Measurements from ENCODE around the gene TUBB4B. TPM values are rescaled to one million over a fixed set of nuclear protein-coding genes. Genes with fewer than 3 reads are reported as not detected.

Gene TUBB4B
- total RNA-seq, 1 donor from 2014 or later, result 92.5 TPM

DNA sequence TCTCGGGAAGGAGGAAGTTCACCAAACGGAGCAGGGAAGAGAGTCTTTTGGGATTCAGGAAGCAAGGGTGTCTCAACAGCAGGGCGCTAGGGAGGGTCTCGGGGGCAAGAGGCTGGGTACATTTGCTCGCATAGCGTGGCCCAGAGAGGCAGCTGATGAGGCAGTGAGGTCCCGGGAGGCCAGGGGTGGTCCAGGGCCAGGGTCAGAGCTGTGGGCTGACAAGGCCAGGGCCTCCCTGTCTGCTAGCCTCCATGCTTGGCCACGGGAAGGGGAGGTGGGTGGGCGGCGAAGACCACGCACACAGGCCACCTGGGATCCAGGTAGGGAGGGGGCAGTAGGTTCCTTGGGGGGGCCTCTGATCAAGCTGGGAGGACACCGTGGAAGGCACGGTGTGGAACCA lies 29.6 kb upstream of the TUBB4B start:
- no peak for DNase-seq (ENCODE audit: low spot score in 2 of 2)
- no peak for FAIRE-seq

GRCh38 chr9:137212520-137212919 lies 28.6 kb upstream of the TUBB4B start:
- no peak for FAIRE-seq
- DNase-seq (ENCODE audit: low spot score in 2 of 2), result no peak

GRCh38 chr9:137213160-137214060 lies 27.7 kb upstream of the TUBB4B start:
- FAIRE-seq (no peak), DNase-seq (ENCODE audit: low spot score in 2 of 2) (no peak)

DNA sequence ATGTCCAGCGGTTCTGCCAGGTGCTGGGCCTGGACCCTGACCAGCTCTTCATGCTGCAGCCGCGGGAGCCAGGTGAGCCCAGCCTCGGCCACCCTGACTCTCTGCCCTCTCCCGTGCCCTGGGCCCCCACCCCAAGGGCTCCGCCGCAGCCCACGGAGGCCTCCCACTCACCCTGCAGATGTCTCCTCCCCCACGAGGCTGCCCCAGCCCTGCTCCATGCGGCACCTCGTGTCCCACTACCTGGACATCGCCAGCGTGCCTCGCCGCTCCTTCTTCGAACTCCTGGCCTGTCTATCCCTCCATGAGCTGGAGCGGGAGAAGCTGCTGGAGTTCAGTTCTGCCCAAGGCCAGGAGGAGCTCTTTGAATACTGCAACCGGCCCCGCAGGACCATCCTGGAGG lies 26.5 kb upstream of the TUBB4B start:
- FAIRE-seq (no peak), DNase-seq (ENCODE audit: low spot score in 2 of 2) (no peak)

GRCh38 chr9:137215196-137215986 lies 25.7 kb upstream of the TUBB4B start:
- FAIRE-seq (no peak), DNase-seq (ENCODE audit: low spot score in 2 of 2) (no peak)

- no peak for FAIRE-seq
- DNase-seq (ENCODE audit: low spot score in 2 of 2), result no peak
Measured at GRCh38 chr9:137216188-137216965, 24.7 kb upstream of the TUBB4B start.

DNA sequence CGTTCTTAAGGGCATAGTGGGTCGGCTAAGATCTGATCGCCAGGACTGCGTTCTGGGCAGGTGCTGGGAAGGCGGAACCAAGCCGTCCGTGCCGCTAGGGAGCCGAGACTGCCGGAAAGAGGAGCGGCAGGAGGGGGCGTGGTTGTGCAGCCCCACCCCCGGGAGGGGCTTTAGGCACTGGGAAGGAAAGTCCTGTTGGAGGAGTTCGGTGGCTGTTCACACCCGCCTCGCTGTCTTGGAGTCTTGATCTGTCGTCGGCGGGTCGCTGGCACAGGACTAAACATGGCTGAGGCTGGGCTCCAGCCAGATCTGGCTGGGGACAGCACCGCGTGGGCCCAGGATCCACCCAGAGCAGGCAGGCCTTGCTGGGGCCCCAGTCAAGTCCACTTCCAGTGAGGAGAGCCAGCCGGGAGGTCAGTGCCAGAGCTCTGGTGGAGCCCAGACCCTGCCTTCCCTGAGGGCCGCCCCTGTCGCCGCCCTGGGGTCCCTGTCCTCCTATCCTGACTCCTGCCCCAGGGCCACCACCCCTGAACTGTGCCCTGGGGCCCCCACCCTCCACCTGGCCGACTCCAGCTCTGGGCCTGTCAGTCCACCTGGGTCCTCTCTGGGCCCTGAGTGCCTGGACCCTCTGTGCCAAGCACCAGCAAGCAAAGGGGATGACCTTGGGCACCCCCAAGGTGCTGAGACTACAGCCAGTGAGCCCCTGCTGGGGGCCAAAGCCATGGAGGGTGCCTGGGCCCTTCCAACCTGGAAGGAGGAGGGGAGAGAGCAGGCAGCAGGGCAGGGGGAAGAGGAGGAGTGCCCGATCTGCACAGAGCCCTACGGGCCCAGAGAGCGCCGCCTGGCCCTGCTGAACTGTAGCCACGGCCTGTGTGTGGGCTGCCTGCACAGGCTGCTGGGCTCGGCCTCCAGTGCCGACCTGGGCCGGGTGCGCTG lies 23.5 kb upstream of the TUBB4B start:
- DNase-seq (ENCODE audit: low spot score in 2 of 2) (peak in 1 of 2 donors; percentile 69), FAIRE-seq (no peak)

DNA sequence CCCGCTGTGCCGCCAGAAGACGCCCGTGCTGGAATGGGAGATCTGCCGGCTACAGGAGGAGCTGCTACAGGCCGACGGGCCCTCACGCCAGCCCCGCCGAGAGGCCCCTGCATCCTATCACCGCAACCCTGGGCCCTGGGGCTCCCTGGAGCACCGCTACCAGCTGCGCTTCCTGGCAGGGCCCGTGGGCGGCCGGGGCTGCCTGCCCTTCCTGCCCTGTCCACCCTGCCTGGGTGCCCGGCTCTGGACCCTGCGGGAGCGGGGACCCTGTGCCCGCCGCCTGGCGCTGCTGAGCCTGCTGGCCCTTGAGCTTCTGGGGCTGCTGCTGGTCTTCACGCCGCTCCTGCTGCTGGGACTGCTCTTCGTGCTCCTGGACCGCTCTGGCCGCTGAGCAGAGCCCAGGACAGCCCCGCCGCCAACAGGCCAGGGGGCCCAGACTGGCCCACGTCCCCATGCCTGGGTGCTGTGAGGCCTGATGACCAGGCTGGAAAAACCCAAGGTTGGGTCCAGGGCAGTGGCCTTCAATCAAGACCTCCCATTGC lies 22.8 kb upstream of the TUBB4B start:
- FAIRE-seq (no peak), DNase-seq (ENCODE audit: low spot score in 2 of 2) (no peak)

- no peak for FAIRE-seq
- no peak for DNase-seq (ENCODE audit: low spot score in 2 of 2)
Measured at GRCh38 chr9:137218754-137219271, 22.3 kb upstream of the TUBB4B start.

DNA sequence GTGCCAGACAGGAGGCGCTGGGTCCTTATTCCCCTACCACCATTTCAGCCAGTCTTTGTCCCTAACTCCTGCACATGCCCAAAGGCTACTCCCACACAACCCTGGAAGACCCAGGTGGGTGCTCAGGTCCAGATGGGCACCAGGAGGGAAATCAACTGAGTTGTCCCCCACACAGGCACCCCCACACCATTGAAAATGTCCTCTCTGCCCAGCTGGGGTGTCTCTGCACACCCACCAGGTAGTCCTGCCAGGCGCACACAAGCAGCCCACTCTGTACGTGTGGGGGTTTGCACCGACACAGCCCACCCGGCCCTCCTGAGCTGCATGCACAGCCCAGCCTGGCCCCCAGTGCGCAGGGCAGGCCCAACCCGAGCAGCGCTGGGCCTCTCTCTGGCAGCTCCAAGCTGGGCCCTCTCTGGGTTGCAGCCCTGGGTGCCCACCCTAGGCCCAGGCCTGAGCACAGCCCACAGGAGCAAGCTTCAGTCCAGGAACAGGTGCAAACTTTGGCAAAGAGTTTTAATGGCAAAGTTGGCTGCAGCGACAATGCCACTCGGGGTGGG lies 21.2 kb upstream of the TUBB4B start:
- DNase-seq (ENCODE audit: low spot score in 2 of 2), result no peak
- FAIRE-seq, result no peak

GRCh38 chr9:137220317-137221094 lies 20.6 kb upstream of the TUBB4B start:
- no peak for FAIRE-seq

DNA sequence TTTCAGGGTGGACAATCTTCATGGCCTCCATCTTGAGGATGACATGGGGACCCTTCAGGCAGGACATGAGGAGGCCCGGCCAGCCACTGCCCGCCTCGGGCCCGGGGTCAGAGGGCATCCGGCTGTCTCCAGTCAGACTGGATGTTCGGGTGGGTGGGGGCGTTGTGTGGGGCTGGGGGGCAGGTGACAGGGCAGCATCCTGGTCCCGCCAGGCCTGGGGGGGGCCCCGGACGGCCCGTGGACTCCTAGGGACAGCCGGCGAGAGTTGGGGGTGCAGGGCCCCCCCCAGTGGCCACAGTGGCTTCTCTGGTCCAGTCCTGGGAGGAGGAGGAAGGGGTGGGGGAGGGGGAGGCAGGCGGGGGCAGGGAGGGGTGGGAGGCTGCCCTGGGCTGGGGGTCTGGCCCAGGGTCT lies 20.0 kb upstream of the TUBB4B start:
- FAIRE-seq, result no peak
- no peak for DNase-seq (ENCODE audit: low spot score in 2 of 2)

More at GRCh38 chr9:137220317-137221094, 20.6 kb upstream of the TUBB4B start:
- no peak for DNase-seq (ENCODE audit: low spot score in 2 of 2)

DNA sequence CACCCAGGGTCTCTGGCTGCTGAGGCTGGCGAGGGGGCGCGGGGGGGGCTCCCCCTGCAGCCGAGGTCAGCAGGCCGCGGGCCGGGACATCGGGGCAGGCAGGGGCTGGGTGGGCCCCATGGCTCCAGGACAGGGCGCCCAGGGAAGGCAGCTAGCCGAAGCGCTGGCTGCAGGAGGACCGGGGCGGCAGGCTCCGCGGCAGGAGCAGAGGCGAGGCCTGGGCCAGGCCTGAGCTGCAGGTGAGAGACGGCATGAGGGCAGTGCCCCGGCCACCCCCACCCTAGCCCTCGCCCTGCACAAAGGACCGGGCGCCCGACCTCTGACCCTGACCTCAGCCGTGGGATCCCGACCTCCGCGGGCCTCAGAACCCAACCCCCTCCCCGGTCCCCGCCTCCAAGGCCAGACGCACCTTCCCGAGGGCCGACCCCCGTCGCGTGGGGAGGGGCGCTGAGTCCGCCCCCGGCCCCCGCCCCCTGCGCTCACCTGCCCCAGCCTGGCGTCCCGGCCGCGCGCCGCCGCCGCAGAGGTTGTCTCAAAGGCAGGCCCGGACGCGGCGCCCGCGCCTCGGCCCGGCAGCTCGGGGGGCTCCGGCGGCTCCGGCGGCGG lies 19.5 kb upstream of the TUBB4B start:
- DNase-seq (ENCODE audit: low spot score in 2 of 2) (no peak), FAIRE-seq (no peak)

GRCh38 chr9:137222190-137223077 lies 18.7 kb upstream of the TUBB4B start, which contains the start of gene RNF208:
Gene RNF208, minus strand, starts transcription at chr9:137222240. Its CDS starts 1,028 bp downstream, at chr9:137221212.
- FAIRE-seq (no peak), DNase-seq (ENCODE audit: low spot score in 2 of 2) (peak in 1 of 2 donors; percentile 67)

DNA sequence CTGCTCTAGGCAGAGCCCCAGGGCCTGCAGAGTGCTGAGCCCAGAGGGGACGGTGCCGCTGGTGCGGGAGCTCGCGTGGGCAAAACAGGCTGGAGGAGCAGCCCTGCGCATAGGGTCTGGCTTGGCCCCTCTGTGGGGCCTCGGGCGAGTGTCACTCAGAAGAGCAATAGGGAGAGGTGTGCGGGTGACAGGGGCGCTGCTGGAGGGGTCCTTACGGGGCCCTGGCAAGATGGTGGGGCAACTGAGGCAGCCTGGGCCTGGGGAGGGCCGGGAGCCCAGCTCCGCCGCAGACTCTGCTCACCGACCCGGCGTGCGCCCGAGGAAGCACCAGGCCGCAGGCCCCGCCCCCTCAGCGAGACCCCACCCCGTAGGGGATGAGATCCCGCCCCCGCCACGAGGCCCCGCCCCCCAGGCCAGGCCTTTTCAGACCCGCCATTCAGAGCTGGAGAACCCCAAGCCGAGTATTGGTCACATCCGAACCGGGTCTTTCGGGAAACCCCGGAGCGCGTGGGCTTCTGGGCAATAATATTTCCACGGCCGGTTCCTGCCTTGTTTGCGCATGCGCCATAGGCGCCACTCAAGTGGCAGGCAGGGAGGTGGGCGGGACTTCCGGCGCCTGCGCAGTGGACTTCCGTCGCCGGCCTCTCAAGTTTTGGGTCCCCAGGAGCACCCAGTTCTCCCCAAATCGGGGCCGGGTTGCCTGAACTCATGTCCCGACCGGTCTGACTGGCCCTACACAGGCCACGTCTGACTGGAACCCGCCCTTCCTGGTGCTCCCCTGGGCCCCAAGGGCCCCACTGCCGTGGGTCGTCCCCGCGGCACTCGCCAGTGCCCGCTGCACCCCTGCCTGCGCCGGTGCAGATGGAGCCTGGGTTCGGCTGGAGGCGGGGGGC lies 17.8 kb upstream of the TUBB4B start:
- FAIRE-seq, result peak; percentile 23
- DNase-seq (ENCODE audit: low spot score in 2 of 2), result peak; percentile 99 to 100
